ENCODE measurements around the gene COL6A3.

DNA sequence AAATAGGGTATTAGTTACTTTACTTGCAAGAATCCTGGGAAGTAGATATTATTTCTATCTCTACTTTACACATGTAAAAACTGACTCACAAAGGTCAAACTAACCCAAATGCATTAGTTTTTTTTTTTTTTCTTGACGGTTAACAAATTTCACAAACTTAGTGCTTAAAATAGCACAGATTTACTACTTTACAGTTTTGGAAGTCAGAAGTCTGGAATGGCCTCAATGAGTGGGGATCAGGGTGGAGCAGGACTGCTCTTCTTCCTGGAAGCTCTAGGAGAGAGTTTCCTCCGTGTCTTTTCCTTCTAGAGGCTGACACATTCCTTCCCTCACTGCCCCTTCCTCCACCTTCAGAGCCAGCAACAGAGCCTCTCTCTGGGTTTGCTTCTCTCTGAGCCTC lies 117.2 kb downstream of the COL6A3 start:
- TF ChIP-seq, protein P1, sequence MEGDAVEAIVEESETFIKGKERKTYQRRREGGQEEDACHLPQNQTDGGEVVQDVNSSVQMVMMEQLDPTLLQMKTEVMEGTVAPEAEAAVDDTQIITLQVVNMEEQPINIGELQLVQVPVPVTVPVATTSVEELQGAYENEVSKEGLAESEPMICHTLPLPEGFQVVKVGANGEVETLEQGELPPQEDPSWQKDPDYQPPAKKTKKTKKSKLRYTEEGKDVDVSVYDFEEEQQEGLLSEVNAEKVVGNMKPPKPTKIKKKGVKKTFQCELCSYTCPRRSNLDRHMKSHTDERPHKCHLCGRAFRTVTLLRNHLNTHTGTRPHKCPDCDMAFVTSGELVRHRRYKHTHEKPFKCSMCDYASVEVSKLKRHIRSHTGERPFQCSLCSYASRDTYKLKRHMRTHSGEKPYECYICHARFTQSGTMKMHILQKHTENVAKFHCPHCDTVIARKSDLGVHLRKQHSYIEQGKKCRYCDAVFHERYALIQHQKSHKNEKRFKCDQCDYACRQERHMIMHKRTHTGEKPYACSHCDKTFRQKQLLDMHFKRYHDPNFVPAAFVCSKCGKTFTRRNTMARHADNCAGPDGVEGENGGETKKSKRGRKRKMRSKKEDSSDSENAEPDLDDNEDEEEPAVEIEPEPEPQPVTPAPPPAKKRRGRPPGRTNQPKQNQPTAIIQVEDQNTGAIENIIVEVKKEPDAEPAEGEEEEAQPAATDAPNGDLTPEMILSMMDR (IDR thresholded peaks at IDR 0.05), result no peak
- no peak for TF ChIP-seq POLR2A (IDR thresholded peaks at IDR 0.05)
- peak in 1 of 3 donors; percentile 6 for TF ChIP-seq POLR2AphosphoS5 (IDR thresholded peaks at IDR 0.05)
